ENCODE data around the gene TCF21. TPM values are rescaled to one million over a fixed set of nuclear protein-coding genes. Genes with fewer than 3 reads are reported as not detected.

TCF21 gene
- polyA plus RNA-seq, 4 donors = 153 to 220 (median 210) TPM

DNA sequence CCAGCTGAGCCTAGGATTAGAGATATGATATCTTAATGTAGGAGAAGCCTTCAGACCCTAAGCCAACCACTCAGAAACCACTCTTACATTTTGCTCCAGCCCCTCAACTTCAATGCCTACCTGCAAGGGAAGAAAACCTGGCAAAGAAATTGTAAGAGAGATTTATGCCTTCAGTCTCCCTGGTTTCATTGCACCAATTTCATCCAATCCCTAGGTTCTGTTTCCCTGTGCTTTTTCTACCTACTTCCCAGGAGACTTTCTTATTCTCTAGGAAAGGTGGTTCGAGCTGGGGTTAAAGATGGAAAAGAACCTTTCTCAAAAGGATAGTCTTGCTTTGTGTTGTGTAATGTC, 1.1 kb upstream of the TCF21 start:
- no peak for DNase-seq (ENCODE audit: low read depth in 4 of 4, low spot score in 2 of 4)

DNA sequence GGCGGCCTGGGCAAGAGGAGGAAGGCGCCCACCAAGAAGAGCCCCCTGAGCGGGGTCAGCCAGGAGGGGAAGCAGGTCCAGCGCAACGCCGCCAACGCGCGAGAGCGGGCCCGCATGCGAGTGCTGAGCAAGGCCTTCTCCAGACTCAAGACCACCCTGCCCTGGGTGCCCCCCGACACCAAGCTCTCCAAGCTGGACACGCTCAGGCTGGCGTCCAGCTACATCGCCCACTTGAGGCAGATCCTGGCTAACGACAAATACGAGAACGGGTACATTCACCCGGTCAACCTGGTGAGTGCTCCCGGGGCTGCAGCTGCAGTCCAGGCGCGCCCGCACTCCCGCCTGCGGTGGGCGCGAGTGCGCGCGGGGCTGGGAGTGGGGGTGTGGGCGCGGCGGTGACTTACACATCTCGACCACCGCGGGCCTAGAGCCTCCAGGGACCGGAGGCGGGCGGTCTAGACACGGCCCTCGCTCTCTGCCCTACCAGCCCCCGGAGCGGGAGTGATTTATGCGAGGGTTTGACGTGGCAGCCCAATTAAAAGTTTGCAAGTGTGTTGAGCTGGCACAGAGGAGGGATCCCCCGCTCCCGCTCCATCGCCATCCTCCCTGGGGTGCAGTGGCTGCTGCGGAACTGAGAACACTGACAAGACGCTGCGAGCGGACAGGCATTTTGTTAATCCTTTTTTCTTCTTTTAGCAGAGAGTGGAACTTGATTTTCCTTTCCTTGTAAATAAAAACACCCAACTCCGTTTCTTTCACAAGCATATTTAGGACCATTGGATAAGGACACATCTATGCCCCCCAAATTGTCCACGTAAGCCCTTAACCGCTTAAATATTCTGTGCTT, 867 bp downstream of the TCF21 start:
- DNase-seq (ENCODE audit: low read depth in 4 of 4, low spot score in 2 of 4) = peak in 1 of 4 donors; percentile 46

DNA sequence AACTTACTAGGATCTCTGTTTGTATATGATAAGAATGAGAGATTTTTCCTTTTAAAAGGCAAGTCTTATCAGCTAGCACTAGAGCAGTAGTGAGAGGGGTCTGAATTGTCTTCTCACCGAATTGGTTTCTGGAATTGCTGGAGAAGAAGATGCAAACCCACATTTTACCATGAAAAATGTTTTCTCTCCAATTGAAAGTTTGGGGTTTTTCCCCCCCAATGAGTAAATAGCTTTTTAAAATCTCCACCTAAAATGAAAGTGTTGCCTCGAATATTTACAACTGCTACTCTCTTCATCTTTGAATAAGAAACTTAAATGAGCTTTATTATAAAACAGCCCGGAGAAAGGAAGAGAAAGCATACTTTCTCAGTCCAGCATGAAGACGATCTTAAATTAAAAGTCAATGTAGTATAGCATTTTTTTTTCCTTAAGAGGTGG, 1.8 kb downstream of the TCF21 start:
- no peak for DNase-seq (ENCODE audit: low read depth in 4 of 4, low spot score in 2 of 4)

DNA sequence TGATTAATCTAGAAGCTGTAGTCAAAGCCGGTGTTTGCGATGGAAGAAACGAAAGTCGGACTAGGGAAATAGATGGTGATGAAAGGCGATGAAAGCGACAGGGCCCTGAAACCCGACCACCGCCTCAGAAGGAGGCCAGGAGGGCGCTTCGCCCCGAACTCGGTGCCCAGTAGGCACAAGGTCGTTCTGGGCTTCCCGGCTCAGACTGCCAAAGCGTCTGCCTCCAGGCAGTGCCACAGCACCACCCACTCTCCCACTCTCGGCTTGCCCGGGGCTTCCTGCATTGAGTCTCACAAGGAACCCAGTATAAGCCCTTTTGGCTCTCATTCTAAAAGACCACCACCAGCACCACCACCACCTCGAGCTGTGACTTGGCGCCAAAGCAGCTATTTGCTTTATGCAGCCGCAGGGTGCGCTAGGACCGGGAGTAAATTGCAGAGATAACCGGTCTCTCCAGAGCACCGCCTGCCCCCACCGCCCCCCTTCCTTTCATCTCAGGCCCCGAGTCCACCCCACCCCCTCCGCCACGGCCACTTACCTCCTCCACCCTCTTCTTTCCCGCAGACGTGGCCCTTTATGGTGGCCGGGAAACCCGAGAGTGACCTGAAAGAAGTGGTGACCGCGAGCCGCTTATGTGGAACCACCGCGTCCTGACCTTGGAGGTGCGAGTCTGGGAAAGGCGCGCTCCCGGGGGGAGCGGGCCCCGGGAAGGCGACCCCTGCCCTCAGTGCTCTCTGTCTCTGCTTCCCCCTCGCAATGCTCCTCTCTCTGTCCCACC, 2.4 kb downstream of the TCF21 start:
- no peak for DNase-seq (ENCODE audit: low read depth in 4 of 4, low spot score in 2 of 4)

DNA sequence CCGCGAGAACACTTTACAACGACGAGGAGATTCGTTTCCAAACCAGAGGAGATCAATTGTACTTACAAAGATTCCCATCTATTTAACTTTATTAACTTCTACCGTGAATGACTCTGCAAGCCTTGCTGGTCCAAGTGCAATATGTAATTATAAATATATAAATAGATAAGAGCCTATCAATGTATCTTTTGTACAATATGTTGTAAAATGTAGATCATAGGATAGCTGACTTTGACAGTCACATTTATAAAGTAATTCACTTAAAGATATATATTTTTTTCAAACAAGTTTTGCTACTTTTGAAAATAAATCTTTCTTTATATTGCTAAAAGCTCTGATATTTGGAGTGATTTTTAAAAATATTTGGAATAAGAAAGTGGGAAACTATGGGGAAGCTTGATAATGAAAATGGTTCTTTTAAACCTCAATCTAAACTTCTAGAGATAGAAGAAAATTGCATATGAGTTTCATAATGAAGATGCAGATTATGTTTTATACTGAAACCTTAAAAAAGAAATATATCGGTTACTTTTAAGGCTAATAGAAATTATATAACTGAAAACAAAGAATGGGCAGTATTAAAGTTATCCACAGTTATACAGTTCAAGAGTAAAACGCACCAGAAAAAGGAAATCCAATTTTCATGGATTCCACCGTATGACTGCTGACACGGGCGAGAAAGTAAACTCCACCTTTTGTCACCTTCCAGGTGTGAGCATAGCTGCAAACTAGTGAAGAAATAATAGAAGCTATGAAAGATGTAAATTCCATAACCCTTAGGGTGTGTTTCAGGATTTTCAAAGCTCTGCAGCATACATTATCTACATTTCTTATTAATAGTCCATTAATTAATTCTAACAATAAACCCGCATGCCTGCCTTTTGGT, 3.3 kb downstream of the TCF21 start:
- DNase-seq (ENCODE audit: low read depth in 4 of 4, low spot score in 2 of 4) = no peak

DNA sequence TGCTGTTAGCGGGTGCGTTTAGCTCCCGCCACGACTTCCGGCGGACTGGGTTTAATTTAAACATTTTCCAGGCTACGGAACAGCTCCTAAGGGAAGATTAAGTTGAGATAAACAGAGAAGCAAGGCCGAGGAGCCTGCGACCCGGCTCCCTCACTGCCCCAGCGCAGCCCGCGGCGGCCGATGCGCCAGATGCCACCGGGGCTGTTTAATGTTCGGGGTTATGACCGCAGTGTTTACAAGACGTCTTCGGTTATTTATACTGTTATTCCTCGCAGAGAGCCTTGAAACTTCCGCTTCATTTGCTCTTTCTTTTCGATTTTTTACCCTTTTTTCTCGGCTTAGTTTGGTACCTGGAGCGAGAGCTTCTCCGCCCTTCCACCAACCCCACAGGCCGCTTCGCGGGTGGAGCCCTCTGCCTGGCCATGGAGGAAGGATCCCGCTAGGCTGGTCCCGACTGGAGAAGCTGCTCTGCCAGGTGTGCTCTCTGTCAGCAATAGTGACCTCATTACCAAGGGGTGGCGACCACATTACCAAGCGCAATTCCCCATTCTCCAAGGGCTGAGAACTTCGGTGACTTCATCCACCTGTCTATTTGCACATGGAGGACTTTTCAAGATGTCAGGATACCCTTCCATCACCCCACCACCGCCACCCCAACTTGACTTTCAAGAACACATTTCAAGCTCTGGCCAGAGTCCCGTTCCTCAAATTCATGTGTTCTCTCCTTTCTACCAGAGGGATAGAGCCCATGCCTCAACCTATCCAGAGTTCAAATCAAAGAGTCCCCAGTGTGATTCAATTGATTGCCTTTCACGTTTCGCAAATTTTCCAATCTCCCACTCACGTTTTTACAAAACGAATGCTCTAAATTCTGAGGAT, 4.1 kb downstream of the TCF21 start:
- no peak for DNase-seq (ENCODE audit: low read depth in 4 of 4, low spot score in 2 of 4)

DNA sequence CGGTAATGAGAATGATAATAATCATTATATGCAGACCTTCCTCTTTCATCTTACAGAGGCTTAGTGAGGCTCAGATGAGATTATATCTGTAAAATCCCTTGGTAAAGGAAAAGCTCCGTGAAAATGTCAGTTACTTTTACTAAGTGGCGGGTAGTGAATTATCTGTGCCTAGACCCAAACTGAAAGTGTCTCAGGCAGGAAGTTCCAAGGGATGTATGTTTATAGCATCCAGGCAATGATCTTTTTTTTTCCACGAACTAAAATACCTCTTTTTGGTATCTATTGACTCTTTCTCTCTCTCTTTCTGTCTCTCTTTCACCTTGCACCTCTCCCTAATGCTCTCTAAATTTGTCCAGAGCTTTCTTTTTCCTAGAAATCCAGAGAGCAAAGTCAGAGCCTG, 5.0 kb downstream of the TCF21 start:
- no peak for DNase-seq (ENCODE audit: low read depth in 4 of 4, low spot score in 2 of 4)

DNA sequence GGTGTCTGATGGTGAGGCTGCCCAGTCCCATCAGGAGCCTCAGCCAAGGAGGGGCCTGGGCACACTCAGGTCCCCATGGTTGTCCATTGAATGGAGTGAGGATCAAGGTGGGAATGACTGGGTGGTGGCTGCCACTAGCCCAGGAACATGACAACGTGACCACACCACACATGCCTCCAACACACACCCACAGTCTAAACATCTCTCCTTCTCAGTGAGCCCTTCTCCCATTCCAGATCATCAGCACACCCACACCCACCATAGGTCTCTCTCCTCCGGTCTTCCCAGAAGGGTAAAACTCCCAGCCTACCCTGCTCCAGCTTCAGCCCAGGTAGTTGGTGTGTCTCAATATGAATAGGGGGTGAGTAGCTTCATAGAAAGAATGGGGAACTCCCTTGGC, 5.5 kb downstream of the TCF21 start:
- DNase-seq (ENCODE audit: low read depth in 4 of 4, low spot score in 2 of 4) = no peak

DNA sequence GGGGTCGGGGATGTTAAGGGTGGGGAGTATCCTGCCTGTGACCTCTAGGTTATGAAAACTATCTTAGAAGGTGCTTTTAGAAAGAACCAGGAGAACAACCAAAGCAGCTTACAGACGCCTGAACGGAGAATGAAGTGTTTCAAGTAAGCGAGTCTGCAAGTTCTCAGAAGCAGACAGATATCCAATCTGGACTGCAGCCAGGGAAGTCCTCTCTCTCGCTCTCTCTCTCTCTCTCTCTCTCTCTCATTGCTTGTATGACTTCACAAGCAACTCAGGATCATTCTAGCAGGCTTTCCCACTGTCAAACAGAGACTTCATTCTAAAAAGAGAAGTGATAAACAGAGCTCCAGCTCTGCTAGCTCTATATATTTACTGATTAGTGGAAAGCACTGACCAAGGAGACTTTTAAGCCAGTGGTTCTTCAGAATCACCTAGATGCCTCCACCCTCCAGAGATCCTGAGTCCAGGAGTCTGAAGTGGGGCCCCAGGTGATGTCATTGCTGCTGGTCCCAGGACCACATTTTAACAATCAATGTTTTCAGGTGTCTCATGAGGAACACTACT, 6.0 kb downstream of the TCF21 start:
- DNase-seq (ENCODE audit: low read depth in 4 of 4, low spot score in 2 of 4) = no peak

DNA sequence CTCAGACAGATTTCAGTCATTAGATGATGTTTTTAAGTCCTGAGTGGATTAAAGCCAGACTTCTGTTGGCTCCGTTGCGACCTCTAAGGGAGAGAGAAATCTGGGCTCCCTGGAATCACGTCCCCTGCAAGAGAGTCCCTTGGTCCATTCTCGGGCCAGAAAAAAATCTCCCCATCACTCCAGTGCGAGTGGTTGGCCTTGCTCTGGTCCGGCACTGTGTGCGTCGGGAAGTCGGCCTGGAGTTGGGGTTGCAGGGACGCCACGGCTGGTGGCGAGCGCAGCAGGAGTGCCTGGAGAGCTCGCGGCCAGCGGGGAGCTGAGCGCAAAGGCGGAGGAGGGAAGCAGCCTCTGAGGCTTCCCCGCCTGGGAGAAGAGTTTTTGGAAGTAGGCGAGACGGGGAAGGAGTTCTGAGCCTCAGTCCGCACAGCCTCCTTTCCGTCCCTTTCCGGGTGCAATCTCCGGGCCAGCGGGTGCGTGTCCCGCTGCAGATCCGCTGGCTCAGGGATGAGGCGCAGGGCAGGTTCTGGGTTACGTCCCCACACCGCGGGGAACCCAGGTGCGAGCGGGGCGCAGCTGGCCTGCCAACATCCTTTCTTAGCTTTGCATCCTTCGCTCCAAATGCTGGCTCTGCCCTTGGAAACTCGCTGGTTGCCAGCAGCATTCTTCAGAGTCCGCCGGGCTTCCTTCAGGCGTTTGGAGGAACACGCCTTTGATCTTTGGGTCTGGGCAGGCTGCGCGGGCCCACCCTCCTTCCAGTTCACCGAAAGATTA, 6.8 kb downstream of the TCF21 start:
- DNase-seq (ENCODE audit: low read depth in 4 of 4, low spot score in 2 of 4) = no peak

DNA sequence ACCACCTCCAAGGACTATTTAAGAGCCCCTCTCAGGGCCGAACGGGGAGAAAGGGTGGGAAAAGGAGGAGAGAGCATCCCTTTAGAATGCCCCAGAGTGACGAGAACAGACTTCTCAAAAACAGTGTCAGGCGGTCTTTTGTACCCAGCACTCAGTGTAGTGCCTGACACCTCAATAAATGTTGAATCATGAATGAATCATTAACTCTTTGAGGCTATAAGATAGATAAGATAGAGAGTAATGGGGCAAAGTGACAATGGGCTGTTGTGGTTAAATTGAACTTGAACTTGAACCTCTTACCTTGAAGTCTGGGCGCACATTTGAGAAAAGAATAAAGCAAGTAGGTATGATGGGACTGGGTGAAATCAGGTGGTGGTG, 7.4 kb downstream of the TCF21 start:
- no peak for DNase-seq (ENCODE audit: low read depth in 4 of 4, low spot score in 2 of 4)

DNA sequence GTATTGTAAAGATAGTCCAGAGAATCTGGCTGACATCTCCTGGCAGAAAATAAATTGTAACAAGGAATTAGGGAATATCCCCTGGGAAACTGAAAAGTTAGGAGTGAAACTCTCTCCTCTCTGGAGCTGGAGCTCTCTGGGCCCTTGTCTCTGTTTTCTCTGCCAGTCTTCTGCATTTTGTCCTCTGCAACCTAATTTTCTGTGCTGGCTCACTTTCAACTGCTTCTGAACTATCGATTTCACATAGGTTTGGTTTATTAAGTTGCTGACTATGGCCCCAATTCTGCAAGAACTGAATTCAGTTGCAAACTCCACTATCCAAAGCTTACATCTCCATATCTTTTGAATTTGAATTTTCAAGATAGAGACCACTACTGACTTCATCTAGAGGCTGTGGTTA, 9.3 kb downstream of the TCF21 start:
- DNase-seq (ENCODE audit: low read depth in 4 of 4, low spot score in 2 of 4) = no peak

DNA sequence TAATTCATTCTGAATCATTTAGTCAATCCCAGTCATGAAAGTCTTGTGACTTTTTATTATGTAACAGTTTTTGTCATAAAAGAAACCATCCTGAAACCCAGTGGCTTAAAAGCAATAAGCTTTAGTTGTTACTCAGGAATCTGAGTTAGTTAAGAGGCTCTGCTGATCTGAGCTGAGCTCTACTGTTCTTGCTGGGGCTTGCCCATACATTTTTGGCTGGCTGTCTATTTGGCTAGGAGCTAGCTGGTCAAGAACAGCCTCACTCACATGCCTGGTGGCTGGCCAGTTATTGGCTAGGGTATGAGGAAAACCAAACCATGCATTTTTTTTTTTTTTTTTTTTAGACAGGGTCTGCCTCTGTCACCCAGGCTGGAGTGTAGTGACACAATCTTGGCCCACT, 10.6 kb downstream of the TCF21 start:
- no peak for DNase-seq (ENCODE audit: low read depth in 4 of 4, low spot score in 2 of 4)

DNA sequence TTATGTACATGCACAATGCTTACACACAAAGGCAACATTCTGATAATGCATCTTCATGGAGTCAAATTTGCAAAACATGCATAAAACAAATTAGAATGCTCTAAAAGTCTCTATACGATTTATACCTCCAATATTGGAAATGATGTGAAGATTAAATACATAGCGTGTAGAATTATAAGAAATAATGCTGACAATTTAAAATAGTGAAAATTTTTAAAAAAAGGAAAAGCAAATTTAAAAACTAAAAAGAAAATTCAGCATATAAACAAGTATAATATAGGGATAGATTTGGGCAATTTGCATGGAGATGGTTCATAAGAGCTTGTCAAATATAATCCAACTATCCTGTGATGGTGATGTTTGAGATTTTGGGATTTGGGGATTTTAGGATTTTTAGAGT, 14.9 kb downstream of the TCF21 start:
- no peak for DNase-seq (ENCODE audit: low read depth in 4 of 4, low spot score in 2 of 4)

DNA sequence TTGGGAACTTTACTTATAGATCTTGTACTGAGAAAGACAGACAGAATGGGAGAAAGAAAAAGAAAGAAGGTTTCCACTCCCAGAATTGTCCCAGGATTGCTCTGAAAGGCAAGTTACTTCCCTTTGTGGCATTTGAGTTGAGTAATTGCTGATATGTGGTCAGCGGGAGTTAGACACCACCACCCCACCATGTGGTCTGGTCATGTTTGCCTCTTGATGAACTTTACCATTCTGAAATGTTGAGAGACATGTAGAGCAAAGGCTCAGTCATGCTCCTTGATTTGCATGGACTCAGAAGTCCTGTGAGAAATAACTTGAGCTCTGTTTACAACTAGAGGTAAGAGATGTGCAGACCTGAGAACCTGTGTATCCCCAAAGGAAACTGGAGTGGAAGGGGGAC, 17.1 kb downstream of the TCF21 start:
- no peak for DNase-seq (ENCODE audit: low read depth in 4 of 4, low spot score in 2 of 4)

DNA sequence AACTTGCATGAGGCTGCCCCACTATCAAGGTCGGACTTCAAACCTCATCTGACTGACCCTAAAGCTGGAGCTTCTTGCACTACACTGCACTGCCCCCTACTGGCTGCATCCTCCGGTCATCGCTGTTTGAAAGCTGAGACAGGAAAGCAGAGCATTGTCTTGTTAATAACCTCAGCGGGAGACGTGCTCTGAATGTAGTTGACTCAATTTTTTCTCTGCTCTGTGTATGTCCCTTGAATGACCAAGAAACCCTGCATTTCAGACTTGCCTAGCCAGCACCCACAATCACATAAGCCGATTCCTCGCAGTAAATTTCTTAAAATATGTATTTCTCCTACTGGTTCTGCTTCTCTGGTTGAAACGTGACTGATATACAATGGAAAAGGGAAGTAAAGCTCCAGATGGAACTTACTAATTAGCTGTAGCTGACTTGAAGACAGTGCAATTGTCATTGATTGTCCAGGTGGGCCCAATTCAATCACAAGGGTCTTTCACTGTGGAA, 27.8 kb downstream of the TCF21 start:
- peak; percentile 72 to 90 (median 78) for DNase-seq (ENCODE audit: low read depth in 4 of 4, low spot score in 2 of 4)

DNA sequence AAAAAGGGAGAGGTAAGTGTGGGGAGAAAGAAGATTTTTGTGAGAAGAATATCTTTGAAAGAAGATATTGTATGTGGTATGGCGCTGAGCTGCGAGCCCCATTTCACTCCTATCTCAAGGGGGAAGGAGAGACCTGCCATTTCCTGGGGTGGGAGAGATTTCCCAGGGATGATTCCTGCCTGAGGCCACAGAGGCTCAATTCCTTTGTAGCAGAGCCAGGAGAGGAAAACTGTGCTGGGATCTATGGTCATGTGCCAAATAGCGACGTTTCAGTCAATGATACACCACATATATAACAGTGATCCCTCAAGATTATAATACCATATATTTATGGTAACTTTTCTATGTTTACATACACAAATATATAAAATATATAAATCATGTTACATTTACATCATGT, 28.9 kb downstream of the TCF21 start:
- DNase-seq (ENCODE audit: low read depth in 4 of 4, low spot score in 2 of 4) = no peak

DNA sequence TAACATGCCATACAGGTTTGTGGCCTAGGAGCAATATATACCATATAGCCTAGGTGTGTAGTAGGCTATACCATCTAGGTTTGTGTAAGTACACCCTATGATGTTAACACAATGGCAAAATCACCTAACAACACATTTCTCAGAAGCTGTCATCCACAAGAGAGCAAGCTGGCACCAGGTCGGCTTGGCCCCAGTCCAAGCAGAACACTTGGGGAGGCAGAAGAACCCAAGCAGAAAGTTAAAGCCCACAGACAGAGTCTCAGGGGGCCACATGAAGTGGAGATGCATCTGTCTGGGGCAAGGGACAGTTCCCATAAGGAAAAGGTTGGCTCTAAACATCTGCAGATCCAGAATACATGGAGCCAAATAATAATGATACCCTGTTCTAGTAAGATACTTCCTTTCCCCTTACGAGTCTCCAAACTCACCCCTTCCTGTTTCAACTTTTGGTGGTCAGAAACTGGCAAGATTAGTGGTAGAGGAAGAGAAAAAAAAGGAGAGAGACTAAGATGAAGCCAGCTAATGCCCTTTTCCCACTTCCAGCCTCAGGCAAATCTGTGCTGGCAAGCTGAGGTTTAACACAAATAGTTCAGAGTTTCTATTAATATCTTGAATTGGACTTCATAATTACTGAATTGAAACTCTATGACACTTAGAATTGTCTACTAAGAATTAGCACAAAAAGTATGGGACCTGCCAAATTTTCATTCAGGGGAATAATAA, 29.5 kb downstream of the TCF21 start:
- no peak for DNase-seq (ENCODE audit: low read depth in 4 of 4, low spot score in 2 of 4)
